GM19455 (cell line): ENCODE results near the gene UGT1A3.

ENCODE experiments used
- ATAC-seq: cut with Tn5 transposase; IDR thresholded peaks from one replicate; pipeline ENCODE4 v1.9.1; 2021; ENCODE audit not compliant: unreplicated experiment

Gene UGT1A3

GRCh38 chr2:233793465-233794127, 64.8 kb downstream of the UGT1A3 start:
- ATAC-seq, result no peak

GRCh38 chr2:233794128-233794658, 65.4 kb downstream of the UGT1A3 start:
- no peak for ATAC-seq

GRCh38 chr2:233795735-233796171, 66.9 kb downstream of the UGT1A3 start:
- no peak for ATAC-seq

- no peak for ATAC-seq
These were observed 67.4 kb downstream of the UGT1A3 start for GRCh38 chr2:233796254-233796653.

- ATAC-seq, result no peak
These were observed 69.7 kb downstream of the UGT1A3 start for GRCh38 chr2:233798335-233799086.

GRCh38 chr2:233799087-233799665, 70.3 kb downstream of the UGT1A3 start:
- no peak for ATAC-seq

- no peak for ATAC-seq
These were observed 70.9 kb downstream of the UGT1A3 start for GRCh38 chr2:233799716-233800115.

GRCh38 chr2:233800208-233800607, 71.4 kb downstream of the UGT1A3 start:
- ATAC-seq, result no peak

GRCh38 chr2:233801357-233802131, 72.7 kb downstream of the UGT1A3 start:
- ATAC-seq, result no peak

GRCh38 chr2:233802132-233802815, 73.4 kb downstream of the UGT1A3 start:
- no peak for ATAC-seq

GRCh38 chr2:233803292-233803911, 74.6 kb downstream of the UGT1A3 start:
- ATAC-seq, result no peak

GRCh38 chr2:233803994-233804393, 75.2 kb downstream of the UGT1A3 start:
- ATAC-seq, result no peak

- no peak for ATAC-seq
These were observed 78.5 kb downstream of the UGT1A3 start for GRCh38 chr2:233807215-233807865.

GRCh38 chr2:233807966-233808935, 79.4 kb downstream of the UGT1A3 start:
- no peak for ATAC-seq

GRCh38 chr2:233810385-233810784, 81.5 kb downstream of the UGT1A3 start:
- no peak for ATAC-seq

- no peak for ATAC-seq
These were observed 82.2 kb downstream of the UGT1A3 start for GRCh38 chr2:233811087-233811486.

GRCh38 chr2:233811732-233812131, 82.9 kb downstream of the UGT1A3 start:
- no peak for ATAC-seq
